Suprapubic skin (tissue), 3 donors: ENCODE results near the gene IBA57.

Experiments used
- CTCF ChIP-seq, 2 donors: fragments of 200-600 bp in 1 of 2; fragments of 450-650 bp in 1 of 2; sonication (generic) in 1 of 2; IDR thresholded peaks; one replicate each; pipeline ENCODE4 v1.5.1; 2016 to 2019; ENCODE audit warnings: antibody characterized with exemption in 2 of 2, mild to moderate bottlenecking in 1 of 2, moderate library complexity in 1 of 2
- EP300 ChIP-seq: sonication (generic); formaldehyde crosslinking; IDR thresholded peaks from one replicate; pipeline ENCODE4 v1.6.1; 2017; ENCODE audit warnings: antibody characterized with exemption

- TF ChIP-seq CTCF (IDR thresholded peaks at IDR 0.05) (no peak), EP300 (no peak)
Measured at GRCh38 chr1:228168563-228169270, 3.1 kb downstream of the IBA57 start.
